Mesendoderm (in vitro differentiated cells): Measurements from ENCODE around the gene RAC2.

ENCODE experiments used
- DNase-seq: peaks from one replicate; pipeline ENCODE4 v3.0.0; 2013
- H2AK5ac ChIP-seq: 2 replicates; pipeline ENCODE4 v1.6.1; 2013; ENCODE audit warnings: low read length, inconsistent platforms
- H2BK120ac ChIP-seq: 2 replicates; pipeline ENCODE4 v1.6.1; 2013; ENCODE audit warnings: low read depth, mild to moderate bottlenecking, low read length, moderate library complexity, mixed read lengths
- H2BK15ac ChIP-seq: replicated peaks from 2 replicates; pipeline ENCODE4 v1.6.1; 2013; ENCODE audit warnings: low read depth, mild to moderate bottlenecking, moderate library complexity
- H2BK5ac ChIP-seq: 2 replicates; pipeline ENCODE4 v1.6.1; 2013; ENCODE audit warnings: low read length, inconsistent platforms
- H3K18ac ChIP-seq: 2 replicates; pipeline ENCODE4 v1.6.1; 2013; ENCODE audit warnings: mild to moderate bottlenecking, low read length, mixed read lengths
- H3K23ac ChIP-seq: one replicate; pipeline ENCODE4 v1.6.1; 2013; ENCODE audit warnings: low read length
- H3K27ac ChIP-seq: 2 replicates; pipeline ENCODE4 v1.5.1; 2013; ENCODE audit warnings: low read depth, mild to moderate bottlenecking, inconsistent platforms, low read length, moderate library complexity
- H3K27me3 ChIP-seq: 2 replicates; pipeline ENCODE4 v1.6.1; 2013; ENCODE audit warnings: low read length, control low read depth, mild to moderate bottlenecking, inconsistent platforms; ENCODE audit not compliant: insufficient read depth, poor library complexity
- H3K36me3 ChIP-seq: 2 replicates; pipeline ENCODE4 v1.6.1; 2013; ENCODE audit warnings: low read length, inconsistent platforms; ENCODE audit not compliant: control insufficient read depth, insufficient read depth
- H3K4ac ChIP-seq: one replicate; pipeline ENCODE4 v1.6.1; 2013; ENCODE audit warnings: low read depth, mild to moderate bottlenecking, low read length, moderate library complexity
- H3K4me1 ChIP-seq: 2 replicates; pipeline ENCODE4 v1.6.1; 2013; ENCODE audit warnings: low read depth, low read length, inconsistent platforms; ENCODE audit not compliant: control insufficient read depth
- H3K4me2 ChIP-seq: 2 replicates; pipeline ENCODE4 v1.6.1; 2013; ENCODE audit warnings: low read length
- H3K4me3 ChIP-seq: 2 replicates; pipeline ENCODE4 v1.5.1; 2013; ENCODE audit warnings: mild to moderate bottlenecking, low read length
- H3K56ac ChIP-seq: one replicate; pipeline ENCODE4 v1.6.1; 2013; ENCODE audit warnings: low read length
- H3K79me1 ChIP-seq: 2 replicates; pipeline ENCODE4 v1.6.1; 2013; ENCODE audit warnings: low read length, inconsistent platforms
- H3K79me2 ChIP-seq: 2 replicates; pipeline ENCODE4 v1.6.1; 2013; ENCODE audit warnings: mild to moderate bottlenecking, low read length; ENCODE audit not compliant: control insufficient read depth, insufficient read depth
- H3K9ac ChIP-seq: 2 replicates; pipeline ENCODE4 v1.6.1; 2013; ENCODE audit warnings: low read length, inconsistent platforms
- H4K5ac ChIP-seq: one replicate; pipeline ENCODE4 v1.6.1; 2013; ENCODE audit warnings: low read length
- H4K8ac ChIP-seq: one replicate; pipeline ENCODE4 v1.6.1; 2013; ENCODE audit warnings: low read depth, mild to moderate bottlenecking, control low read depth, low read length, moderate library complexity
- WGBS: extraction: QIAGEN DNeasy Blood & Tissue Kit; methylation state at CpG from one replicate; pipeline ENCODE4 v1.1.7; 2013; ENCODE audit warnings: low lambda C conversion rate, missing lambda C conversion rate; ENCODE audit not compliant: insufficient coverage; ENCODE audit errors: extremely low coverage; 5-methylcytosine and 5-hydroxymethylcytosine counted together

RAC2 gene

DNA sequence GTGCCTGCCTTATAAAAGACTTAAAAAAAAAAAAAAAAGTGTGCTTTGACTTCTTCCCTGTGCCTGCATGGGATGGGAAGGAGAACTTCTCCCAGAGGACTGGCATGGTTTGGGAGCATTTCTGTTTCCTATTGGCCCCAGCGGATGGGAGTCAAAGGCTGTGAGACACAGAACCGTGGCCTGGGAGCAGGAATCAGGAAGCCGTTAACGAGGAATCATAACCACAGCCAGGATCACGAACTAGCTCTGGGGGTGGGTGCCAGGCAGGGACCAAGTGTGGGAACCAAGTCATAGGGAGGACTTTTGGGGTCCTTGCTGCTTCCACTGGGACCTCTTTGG, 56.5 kb downstream of the RAC2 start:
- Histone ChIP-seq H2BK15ac (no peak overlapping the region), H2AK5ac (no peak overlapping the region), H3K23ac (no peak overlapping the region), H2BK5ac (peak overlapping the region; percentile 43), H3K27ac (peak overlapping the region; percentile 90), H3K4me2 (peak overlapping the region; percentile 3), H3K9ac (peak overlapping the region; percentile 42), H3K56ac (peak overlapping the region; percentile 74), H3K18ac (peak overlapping the region; percentile 51), H3K79me1 (no peaks in the 10 kb centered on the region), H2BK120ac (peak overlapping the region; percentile 56), H3K4me1 (peaks cover 9% of the 10 kb centered on the region), H3K27me3 (no peaks in the 10 kb centered on the region), H4K5ac (peak overlapping the region; percentile 61), H3K4ac (peak overlapping the region; percentile 82), H3K79me2 (no peaks in the 10 kb centered on the region), H3K36me3 (no peaks in the 10 kb centered on the region), H4K8ac (no peak overlapping the region), H3K4me3 (no peak overlapping the region)
- peak; percentile 45 for DNase-seq
- WGBS, result no CpG with 5 or more reads among the region's 5 CpGs

DNA sequence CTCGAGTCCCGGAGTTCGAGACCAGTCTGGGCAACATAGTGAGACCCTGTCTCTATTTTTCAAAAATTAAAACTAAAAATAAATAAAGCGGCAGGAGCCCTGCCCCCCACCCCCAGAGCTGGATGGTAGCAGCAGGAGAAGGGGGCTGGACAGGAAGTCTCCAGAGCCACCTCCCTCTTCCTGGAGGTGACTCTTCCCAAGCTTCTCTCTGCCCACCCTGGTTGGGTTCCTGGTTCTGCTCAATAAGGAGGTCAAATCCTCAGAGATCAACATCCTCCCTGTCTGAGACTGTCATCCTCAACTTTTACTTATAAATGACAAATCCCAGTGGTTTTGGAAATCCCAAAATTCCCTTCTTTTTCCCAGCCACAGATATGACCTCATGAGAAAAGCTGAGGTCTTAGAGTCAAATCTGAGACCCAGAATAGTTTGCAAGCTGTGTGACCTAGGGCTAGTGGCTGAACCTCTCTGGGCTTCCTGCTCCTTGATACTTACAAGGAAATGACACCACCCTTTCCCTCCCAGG, 57.0 kb downstream of the RAC2 start:
- H3K27me3 ChIP-seq, result no peaks in the 10 kb centered on the region
- no peak overlapping the region for H2AK5ac ChIP-seq
- no peaks in the 10 kb centered on the region for H3K79me1 ChIP-seq
- H3K4me1 ChIP-seq, result peaks cover 9% of the 10 kb centered on the region
- no peak overlapping the region for H2BK120ac ChIP-seq
- H2BK5ac ChIP-seq, result no peak overlapping the region
- H3K18ac ChIP-seq, result peak overlapping the region; percentile 51
- WGBS, result no CpG with 5 or more reads among the region's 4 CpGs
- H3K79me2 ChIP-seq, result no peaks in the 10 kb centered on the region
- no peak overlapping the region for H3K4me2 ChIP-seq
- H3K23ac ChIP-seq, result no peak overlapping the region
- H4K8ac ChIP-seq, result no peak overlapping the region
- no peaks in the 10 kb centered on the region for H3K36me3 ChIP-seq
- peak overlapping the region; percentile 61 for H4K5ac ChIP-seq
- no peak overlapping the region for H2BK15ac ChIP-seq
- no peak overlapping the region for H3K9ac ChIP-seq
- H3K56ac ChIP-seq, result peak overlapping the region; percentile 74
- H3K4me3 ChIP-seq, result no peak overlapping the region
- peak overlapping the region; percentile 90 for H3K27ac ChIP-seq
- peak; percentile 44 for DNase-seq
- no peak overlapping the region for H3K4ac ChIP-seq

DNA sequence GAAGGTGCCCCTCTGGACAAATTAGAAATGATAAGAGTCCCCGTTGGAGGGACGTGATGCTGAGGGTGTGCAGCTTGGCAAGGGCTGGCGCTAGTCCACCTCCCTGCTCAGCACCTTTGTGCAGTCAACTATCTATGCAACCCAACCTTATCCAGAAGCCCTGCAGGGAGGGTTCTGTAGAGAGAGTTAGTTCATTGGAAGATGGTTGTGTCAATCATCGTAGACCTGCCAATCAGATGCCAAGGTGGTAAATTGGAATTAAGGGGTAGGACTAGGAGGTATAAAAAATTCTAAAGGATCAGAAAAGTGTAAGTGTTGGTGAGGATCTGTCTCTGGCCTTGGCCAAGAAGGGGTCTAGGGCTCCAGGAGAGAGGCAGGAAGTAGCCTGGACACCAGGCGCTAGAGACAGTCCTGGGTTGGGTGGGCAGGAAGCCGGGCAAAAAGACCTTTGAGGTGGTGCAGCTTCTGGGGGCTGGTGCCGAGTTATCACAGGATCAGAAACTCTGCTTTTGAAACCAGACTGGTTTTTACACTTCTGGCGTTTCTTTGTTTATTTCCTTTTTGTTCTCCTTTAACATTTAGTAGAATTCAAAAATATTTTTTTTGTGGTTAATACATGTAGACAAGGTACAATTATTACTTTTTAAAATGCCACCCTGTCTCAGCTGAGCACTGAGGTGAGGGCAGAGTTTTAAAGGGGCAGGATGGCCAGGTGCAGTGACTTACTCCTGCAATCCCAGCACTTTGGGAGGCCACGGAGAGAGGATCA, 57.7 kb downstream of the RAC2 start:
- no peak overlapping the region for H4K5ac ChIP-seq
- no peaks in the 10 kb centered on the region for H3K79me2 ChIP-seq
- H2BK120ac ChIP-seq, result no peak overlapping the region
- no peak overlapping the region for H3K4ac ChIP-seq
- no peak overlapping the region for H3K4me2 ChIP-seq
- no peak overlapping the region for H2BK5ac ChIP-seq
- H2BK15ac ChIP-seq, result no peak overlapping the region
- peaks cover 9% of the 10 kb centered on the region for H3K4me1 ChIP-seq
- no peaks in the 10 kb centered on the region for H3K27me3 ChIP-seq
- no CpG with 5 or more reads among the region's 9 CpGs for WGBS
- peak overlapping the region; percentile 63 for H3K56ac ChIP-seq
- no peak overlapping the region for H3K4me3 ChIP-seq
- H4K8ac ChIP-seq, result no peak overlapping the region
- H3K79me1 ChIP-seq, result no peaks in the 10 kb centered on the region
- no peaks in the 10 kb centered on the region for H3K36me3 ChIP-seq
- H3K18ac ChIP-seq, result no peak overlapping the region
- no peak overlapping the region for H3K9ac ChIP-seq
- no peak overlapping the region for H2AK5ac ChIP-seq
- H3K27ac ChIP-seq, result no peak overlapping the region
- no peak overlapping the region for H3K23ac ChIP-seq
- DNase-seq, result peak; percentile 92

DNA sequence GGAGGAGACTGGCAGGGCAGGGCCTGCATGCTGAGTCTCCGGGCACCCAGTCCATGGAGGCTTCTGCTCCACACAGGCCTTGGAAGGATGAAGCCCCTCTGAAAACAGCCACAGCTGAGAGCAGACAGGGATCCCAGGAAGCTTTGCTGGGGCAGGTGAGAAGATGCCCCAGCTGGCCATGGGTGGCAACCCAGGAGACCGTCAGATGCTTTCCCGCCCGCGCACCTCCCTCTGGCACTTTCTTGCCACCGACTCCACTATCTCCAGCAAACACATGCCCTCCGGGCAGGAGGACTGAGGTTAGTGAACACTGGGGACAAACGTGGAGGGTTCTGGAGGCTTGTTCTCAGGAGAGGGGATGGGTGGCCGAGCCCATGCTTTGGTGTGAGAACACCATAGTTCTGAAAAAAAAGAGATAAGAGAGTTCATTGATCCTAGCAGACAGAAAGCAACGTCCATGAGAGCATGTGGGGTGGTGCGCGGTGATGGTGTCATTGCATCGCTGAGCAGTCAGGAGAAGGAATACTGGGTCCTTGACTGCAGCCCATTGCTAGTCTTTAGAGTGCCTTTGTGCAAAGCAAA, 58.3 kb downstream of the RAC2 start:
- H3K4ac ChIP-seq, result no peak overlapping the region
- no peak overlapping the region for H3K18ac ChIP-seq
- no peak for DNase-seq
- no peaks in the 10 kb centered on the region for H3K79me2 ChIP-seq
- WGBS, result no CpG with 5 or more reads among the region's 13 CpGs
- H3K4me2 ChIP-seq, result no peak overlapping the region
- H2BK5ac ChIP-seq, result no peak overlapping the region
- no peak overlapping the region for H2BK120ac ChIP-seq
- no peak overlapping the region for H4K5ac ChIP-seq
- H4K8ac ChIP-seq, result no peak overlapping the region
- H2AK5ac ChIP-seq, result no peak overlapping the region
- H3K4me3 ChIP-seq, result no peak overlapping the region
- H3K9ac ChIP-seq, result no peak overlapping the region
- no peak overlapping the region for H3K27ac ChIP-seq
- H3K23ac ChIP-seq, result no peak overlapping the region
- peaks cover 9% of the 10 kb centered on the region for H3K4me1 ChIP-seq
- no peaks in the 10 kb centered on the region for H3K36me3 ChIP-seq
- no peaks in the 10 kb centered on the region for H3K27me3 ChIP-seq
- H3K56ac ChIP-seq, result no peak overlapping the region
- H3K79me1 ChIP-seq, result no peaks in the 10 kb centered on the region
- no peak overlapping the region for H2BK15ac ChIP-seq

DNA sequence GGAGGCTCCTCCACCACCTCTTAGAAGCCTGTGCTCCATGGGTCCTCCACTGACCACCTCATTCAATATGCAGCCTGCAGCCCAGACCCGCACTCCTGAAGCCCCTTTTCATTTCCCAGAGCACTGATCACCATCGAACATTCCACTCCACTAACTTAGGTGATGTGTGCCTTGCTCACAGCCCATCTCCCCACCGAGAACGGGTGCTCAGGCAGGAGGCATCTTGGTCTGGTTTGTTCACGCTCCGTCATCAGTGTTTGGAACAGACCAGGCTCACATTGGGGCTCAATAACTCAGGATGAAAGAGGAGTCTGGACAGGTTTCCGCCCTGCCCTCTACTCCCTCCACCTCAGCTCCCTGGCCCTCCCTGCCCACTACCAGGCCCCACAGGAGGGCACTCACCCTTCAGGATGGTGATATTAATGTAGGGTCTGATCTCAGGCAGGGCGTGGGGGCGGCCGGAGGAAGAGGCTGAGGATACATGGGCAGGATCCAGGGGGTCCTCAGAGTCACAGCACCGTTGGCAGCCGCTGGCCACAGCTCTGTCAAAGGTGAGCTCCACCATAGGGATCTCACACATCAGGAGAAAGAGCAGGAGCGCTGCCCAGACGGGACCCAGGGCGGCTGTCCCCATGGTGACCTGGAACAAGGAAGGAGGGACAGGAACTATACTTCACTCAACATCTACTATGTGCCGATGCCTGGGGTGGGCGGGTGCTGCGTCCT, 59.1 kb downstream of the RAC2 start:
- H3K4me1 ChIP-seq, result peaks cover 9% of the 10 kb centered on the region
- H3K9ac ChIP-seq, result no peak overlapping the region
- no peak overlapping the region for H3K4me3 ChIP-seq
- no peaks in the 10 kb centered on the region for H3K79me2 ChIP-seq
- no peak overlapping the region for H3K56ac ChIP-seq
- H3K36me3 ChIP-seq, result no peaks in the 10 kb centered on the region
- H3K79me1 ChIP-seq, result no peaks in the 10 kb centered on the region
- H2BK5ac ChIP-seq, result no peak overlapping the region
- H3K23ac ChIP-seq, result no peak overlapping the region
- H2AK5ac ChIP-seq, result peak overlapping the region; percentile 30
- no peak overlapping the region for H4K8ac ChIP-seq
- H2BK15ac ChIP-seq, result no peak overlapping the region
- no peak overlapping the region for H2BK120ac ChIP-seq
- no peak overlapping the region for H3K4me2 ChIP-seq
- no peak overlapping the region for H3K27ac ChIP-seq
- no peaks in the 10 kb centered on the region for H3K27me3 ChIP-seq
- H4K5ac ChIP-seq, result no peak overlapping the region
- no peak overlapping the region for H3K4ac ChIP-seq
- H3K18ac ChIP-seq, result no peak overlapping the region
- no CpG with 5 or more reads among the region's 18 CpGs for WGBS
- DNase-seq, result no peak
